ENCODE results near the gene BCL3. TPM values are rescaled to one million over a fixed set of nuclear protein-coding genes. Genes with fewer than 3 reads are reported as not detected.
"Not testable (repeated sequence)": the region's sequence is repeated elsewhere in the genome, so short reads cannot be mapped to it uniquely, and the experiment has no call there.

BCL3 gene
- total RNA-seq, 6 experiments from 2014 or later: 12.9 to 20.1 (median 16.7) TPM

DNA sequence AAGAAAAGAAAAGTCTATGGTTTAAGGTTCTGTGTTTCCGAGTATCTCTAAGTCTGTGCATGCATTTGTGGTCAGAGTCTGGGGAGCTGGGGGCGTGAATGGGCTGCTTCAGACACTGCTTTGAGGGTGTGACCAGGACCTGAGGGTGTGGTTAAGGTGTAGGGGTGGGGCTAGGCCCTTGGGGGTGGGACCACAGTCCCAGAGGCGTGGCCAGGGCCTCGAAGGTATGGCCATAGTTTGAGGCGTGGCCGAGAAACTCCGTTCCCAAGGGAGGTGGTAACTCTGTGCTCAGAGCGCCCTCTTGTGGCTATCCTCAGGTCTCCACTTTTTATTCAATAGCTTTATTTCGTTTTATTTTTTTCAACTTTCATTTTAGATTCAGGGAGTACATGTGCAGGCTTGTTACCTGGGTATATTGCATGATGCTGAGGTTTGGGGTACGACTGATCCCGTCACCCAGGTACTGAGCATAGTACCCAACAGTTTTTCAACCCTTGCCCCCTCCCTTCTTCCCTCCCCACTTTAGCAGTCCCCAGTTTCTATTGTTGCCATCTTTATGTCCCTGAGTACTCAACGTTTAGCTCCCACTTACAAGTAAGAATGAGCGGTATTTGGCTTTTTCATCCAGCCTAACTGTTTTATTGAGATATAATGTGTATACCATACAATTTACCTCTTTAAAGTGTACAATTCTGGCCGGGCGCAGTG lies 22.2 kb downstream of the BCL3 start:
- TF ChIP-seq, protein P1, sequence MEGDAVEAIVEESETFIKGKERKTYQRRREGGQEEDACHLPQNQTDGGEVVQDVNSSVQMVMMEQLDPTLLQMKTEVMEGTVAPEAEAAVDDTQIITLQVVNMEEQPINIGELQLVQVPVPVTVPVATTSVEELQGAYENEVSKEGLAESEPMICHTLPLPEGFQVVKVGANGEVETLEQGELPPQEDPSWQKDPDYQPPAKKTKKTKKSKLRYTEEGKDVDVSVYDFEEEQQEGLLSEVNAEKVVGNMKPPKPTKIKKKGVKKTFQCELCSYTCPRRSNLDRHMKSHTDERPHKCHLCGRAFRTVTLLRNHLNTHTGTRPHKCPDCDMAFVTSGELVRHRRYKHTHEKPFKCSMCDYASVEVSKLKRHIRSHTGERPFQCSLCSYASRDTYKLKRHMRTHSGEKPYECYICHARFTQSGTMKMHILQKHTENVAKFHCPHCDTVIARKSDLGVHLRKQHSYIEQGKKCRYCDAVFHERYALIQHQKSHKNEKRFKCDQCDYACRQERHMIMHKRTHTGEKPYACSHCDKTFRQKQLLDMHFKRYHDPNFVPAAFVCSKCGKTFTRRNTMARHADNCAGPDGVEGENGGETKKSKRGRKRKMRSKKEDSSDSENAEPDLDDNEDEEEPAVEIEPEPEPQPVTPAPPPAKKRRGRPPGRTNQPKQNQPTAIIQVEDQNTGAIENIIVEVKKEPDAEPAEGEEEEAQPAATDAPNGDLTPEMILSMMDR (IDR thresholded peaks at IDR 0.05): peak; percentile 97
- Mint-ChIP-seq H3K36me3 (ENCODE audit: low read depth) (no peaks in the 10 kb centered on the region; the same call in 1 of the 2 replicates), H3K9me3 (no peaks in the 10 kb centered on the region), H3K27me3 (ENCODE audit: insufficient read depth) (peaks cover 2% of the 10 kb centered on the region; the same call in 1 of the 2 replicates), H3K4me1 (ENCODE audit: low read depth) (peaks cover 43% of the 10 kb centered on the region), H3K27ac (peak overlapping the region; percentile 66; the same call in 1 of the 2 replicates), H3K4me3 (peak overlapping the region; percentile 80)
- peak; percentile 88 for DNase-seq

- not testable (repeated sequence) for H3K27ac Mint-ChIP-seq
Measured at GRCh38 chr19:44772144-44772543, 23.6 kb downstream of the BCL3 start.

GRCh38 chr19:44772959-44773358 lies 24.5 kb downstream of the BCL3 start:
- H3K36me3 Mint-ChIP-seq (ENCODE audit: low read depth): no peaks in the 10 kb centered on the region; the same call in 1 of the 2 replicates
- no peaks in the 10 kb centered on the region for H3K27me3 Mint-ChIP-seq (ENCODE audit: insufficient read depth)
- 0 out of 2 replicates have a peak overlapping the region, but pooled peaks have one; percentile 24 for H3K27ac Mint-ChIP-seq

More at GRCh38 chr19:44772144-44772543, 23.6 kb downstream of the BCL3 start:
- not testable (repeated sequence) for H3K36me3 Mint-ChIP-seq (ENCODE audit: low read depth); H3K4me3 Mint-ChIP-seq; H3K27me3 Mint-ChIP-seq (ENCODE audit: insufficient read depth); DNase-seq; H3K9me3 Mint-ChIP-seq
- H3K4me1 Mint-ChIP-seq (ENCODE audit: low read depth): peaks cover 40% of the 10 kb centered on the region

DNA sequence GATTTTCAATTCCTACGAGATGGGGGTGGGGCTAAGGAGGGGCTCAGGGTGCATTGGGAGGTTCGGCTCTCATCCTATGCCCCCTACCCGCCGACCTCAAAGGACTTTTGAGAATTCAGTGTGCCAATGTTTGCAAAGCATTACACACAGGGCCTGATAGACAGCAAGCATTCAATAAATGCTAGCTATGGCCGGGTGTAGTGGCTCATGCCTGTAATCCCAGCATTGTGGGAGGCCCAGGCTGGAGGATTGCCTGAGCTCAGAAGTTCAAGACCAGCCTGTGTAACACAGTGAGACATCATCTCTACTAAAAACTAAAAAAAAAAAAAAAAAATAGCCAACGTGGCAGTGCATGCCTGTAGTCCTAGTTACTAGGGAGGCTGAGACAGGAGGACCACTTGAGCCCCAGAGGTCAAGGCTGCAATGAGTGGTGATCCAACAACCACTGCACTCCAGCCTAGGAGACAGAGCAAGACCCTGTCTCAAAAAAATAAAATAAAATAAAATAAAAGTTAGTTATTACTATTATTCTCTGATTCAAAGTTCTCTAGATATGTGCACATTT lies 27.2 kb downstream of the BCL3 start:
- Mint-ChIP-seq H3K4me3 (no peak overlapping the region), H3K4me1 (ENCODE audit: low read depth) (peaks cover 34% of the 10 kb centered on the region), H3K36me3 (ENCODE audit: low read depth) (no peaks in the 10 kb centered on the region; the same call in 1 of the 2 replicates), H3K27me3 (ENCODE audit: insufficient read depth) (no peaks in the 10 kb centered on the region), H3K27ac (no peak overlapping the region), H3K9me3 (no peaks in the 10 kb centered on the region)
- no peak for DNase-seq
- TF ChIP-seq, protein P1 (IDR thresholded peaks at IDR 0.05): no peak

More at GRCh38 chr19:44772959-44773358, 24.5 kb downstream of the BCL3 start:
- Mint-ChIP-seq H3K4me1 (ENCODE audit: low read depth) (peaks cover 40% of the 10 kb centered on the region), H3K4me3 (no peak overlapping the region), H3K9me3 (no peaks in the 10 kb centered on the region)
- DNase-seq: no peak
- TF ChIP-seq, protein P1 (IDR thresholded peaks at IDR 0.05): no peak

DNA sequence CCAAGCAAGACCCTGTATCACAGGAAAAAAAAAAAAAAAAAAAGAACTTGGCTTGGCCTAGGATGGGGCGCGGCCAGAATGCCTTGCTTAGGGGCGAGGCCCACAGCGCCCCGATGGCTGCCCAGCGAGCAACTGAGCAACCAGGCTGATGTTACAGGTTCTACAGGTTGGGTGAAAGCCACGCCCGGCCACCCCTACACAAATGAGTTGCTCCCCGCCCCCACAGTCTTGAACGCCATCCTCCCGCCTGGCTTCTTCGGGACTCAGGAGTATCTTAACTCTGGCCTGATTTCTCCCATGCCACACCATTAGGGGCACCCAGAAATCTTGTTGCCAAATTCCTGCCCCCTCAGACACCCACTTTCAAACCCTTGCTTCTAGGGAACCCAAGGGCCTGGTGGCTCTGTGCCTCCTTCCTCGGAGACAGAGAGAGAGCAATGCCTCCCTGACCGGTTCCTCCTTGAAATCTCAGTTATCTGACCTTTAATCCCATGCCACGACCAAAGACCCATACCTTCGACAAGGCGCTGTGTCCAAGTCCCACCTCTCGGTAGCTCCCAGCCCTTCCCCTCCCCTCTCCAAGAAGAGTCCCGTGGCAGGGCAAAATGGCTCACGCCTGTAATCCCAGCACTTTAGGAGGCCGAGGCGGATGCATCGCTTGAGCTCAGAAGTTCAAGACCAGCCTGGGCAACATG lies 28.0 kb downstream of the BCL3 start:
- H3K27me3 Mint-ChIP-seq (ENCODE audit: insufficient read depth): no peaks in the 10 kb centered on the region
- peaks cover 30% of the 10 kb centered on the region for H3K4me1 Mint-ChIP-seq (ENCODE audit: low read depth)
- H3K27ac Mint-ChIP-seq: no peak overlapping the region
- DNase-seq: no peak
- no peaks in the 10 kb centered on the region for H3K9me3 Mint-ChIP-seq
- no peaks in the 10 kb centered on the region; the same call in 1 of the 2 replicates for H3K36me3 Mint-ChIP-seq (ENCODE audit: low read depth)
- no peak overlapping the region for H3K4me3 Mint-ChIP-seq
- TF ChIP-seq, protein P1 (IDR thresholded peaks at IDR 0.05): no peak
